ENCODE measurements around the gene PPP6R2. TPM values are rescaled to one million over a fixed set of nuclear protein-coding genes. Genes with fewer than 3 reads are reported as not detected.

PPP6R2 gene
- polyA plus RNA-seq, 3 donors: 9.1 to 74.5 (median 10.3) TPM

GRCh38 chr22:50460938-50461337 lies 117.8 kb downstream of the PPP6R2 start:
- TF ChIP-seq, protein P1, sequence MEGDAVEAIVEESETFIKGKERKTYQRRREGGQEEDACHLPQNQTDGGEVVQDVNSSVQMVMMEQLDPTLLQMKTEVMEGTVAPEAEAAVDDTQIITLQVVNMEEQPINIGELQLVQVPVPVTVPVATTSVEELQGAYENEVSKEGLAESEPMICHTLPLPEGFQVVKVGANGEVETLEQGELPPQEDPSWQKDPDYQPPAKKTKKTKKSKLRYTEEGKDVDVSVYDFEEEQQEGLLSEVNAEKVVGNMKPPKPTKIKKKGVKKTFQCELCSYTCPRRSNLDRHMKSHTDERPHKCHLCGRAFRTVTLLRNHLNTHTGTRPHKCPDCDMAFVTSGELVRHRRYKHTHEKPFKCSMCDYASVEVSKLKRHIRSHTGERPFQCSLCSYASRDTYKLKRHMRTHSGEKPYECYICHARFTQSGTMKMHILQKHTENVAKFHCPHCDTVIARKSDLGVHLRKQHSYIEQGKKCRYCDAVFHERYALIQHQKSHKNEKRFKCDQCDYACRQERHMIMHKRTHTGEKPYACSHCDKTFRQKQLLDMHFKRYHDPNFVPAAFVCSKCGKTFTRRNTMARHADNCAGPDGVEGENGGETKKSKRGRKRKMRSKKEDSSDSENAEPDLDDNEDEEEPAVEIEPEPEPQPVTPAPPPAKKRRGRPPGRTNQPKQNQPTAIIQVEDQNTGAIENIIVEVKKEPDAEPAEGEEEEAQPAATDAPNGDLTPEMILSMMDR (IDR thresholded peaks at IDR 0.05): no peak
- H3K9me3 ChIP-seq (replicated peaks in 1 of 2; ENCODE audit: control insufficient read depth in 1 of 2, insufficient read depth in 1 of 2, low read length in 2 of 2): no peaks in the 10 kb centered on the region
- no peak overlapping the region for H3K9ac ChIP-seq (ENCODE audit: insufficient read depth, low read length, poor library complexity, severe bottlenecking)
- no peaks in the 10 kb centered on the region for H3K4me1 ChIP-seq (ENCODE audit: control insufficient read depth in 1 of 2, insufficient read depth in 2 of 2, low read length in 2 of 2)
- H3K27ac ChIP-seq (ENCODE audit: low read depth in 1 of 2, low read length in 2 of 2): no peak overlapping the region
- Mint-ChIP-seq H3K27ac (no peak overlapping the region), H3K36me3 (peaks cover 75 to 94% of the 10 kb centered on the region in 2 donors), H3K4me3 (no peak overlapping the region), H3K9me3 (peaks cover 0 to 3% (median 0%) of the 10 kb centered on the region in 7 donors), H3K27me3 (ENCODE audit: low read depth in 3 of 3) (peaks cover 0 to 2% (median 0%) of the 10 kb centered on the region in 3 donors), H3K4me1 (no peaks in the 10 kb centered on the region)
- peaks cover 13% of the 10 kb centered on the region for H4K20me1 ChIP-seq (ENCODE audit: insufficient read depth, low read length)
- 96% methylated on average over 17 of the region's 17 CpGs for WGBS (ENCODE audit: insufficient coverage)
- H3K4me2 ChIP-seq (replicated peaks; ENCODE audit: extremely low read depth, low read length, poor library complexity, severe bottlenecking): no peak overlapping the region
- no peaks in the 10 kb centered on the region for H3K79me2 ChIP-seq (ENCODE audit: insufficient read depth, low read length)
- intact Hi-C loops (cut with micrococcal nuclease): no loop called here
- H2AFZ ChIP-seq (ENCODE audit: insufficient read depth, low read depth, low read length, poor library complexity, severe bottlenecking): no peak overlapping the region
- H3K4me3 ChIP-seq (replicated peaks in 1 of 3; ENCODE audit: low read depth in 2 of 3, low read length in 3 of 3): no peak overlapping the region
- peaks cover 94 to 98% of the 10 kb centered on the region in 2 donors for H3K36me3 ChIP-seq (replicated peaks in 1 of 2; ENCODE audit: control insufficient read depth in 1 of 2, insufficient read depth in 2 of 2, low read length in 2 of 2)
- H3K27me3 ChIP-seq (ENCODE audit: control insufficient read depth in 2 of 2, insufficient read depth in 2 of 2, low read length in 2 of 2): no peaks in the 10 kb centered on the region
- no peak for DNase-seq

DNA sequence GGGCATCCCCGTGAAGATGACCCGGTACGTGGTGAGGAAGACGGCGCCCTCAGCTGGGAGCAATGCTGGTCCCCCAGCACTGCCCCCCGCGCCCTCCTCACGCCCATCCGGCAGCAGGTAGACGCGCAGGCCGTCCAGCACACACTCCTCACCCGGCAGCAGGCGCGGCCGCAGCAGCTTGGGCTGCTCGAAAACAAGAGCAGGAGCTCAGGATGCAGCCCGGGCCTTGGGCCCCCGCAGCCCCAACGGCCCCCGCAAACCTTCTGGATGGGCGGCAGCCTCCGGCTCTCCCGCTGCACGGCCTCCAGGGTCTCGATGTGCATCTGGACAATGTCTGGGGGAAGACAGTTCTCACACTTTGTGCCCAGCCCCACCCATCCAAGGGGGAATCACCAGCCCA lies 118.4 kb downstream of the PPP6R2 start:
- Histone ChIP-seq H3K4me3 (replicated peaks in 1 of 3; ENCODE audit: low read depth in 2 of 3, low read length in 3 of 3) (no peak overlapping the region), H3K9me3 (replicated peaks in 1 of 2; ENCODE audit: control insufficient read depth in 1 of 2, insufficient read depth in 1 of 2, low read length in 2 of 2) (no peaks in the 10 kb centered on the region), H2AFZ (ENCODE audit: insufficient read depth, low read depth, low read length, poor library complexity, severe bottlenecking) (no peak overlapping the region), H3K27ac (ENCODE audit: low read depth in 1 of 2, low read length in 2 of 2) (no peak overlapping the region), H4K20me1 (ENCODE audit: insufficient read depth, low read length) (peaks cover 13% of the 10 kb centered on the region), H3K4me2 (replicated peaks; ENCODE audit: extremely low read depth, low read length, poor library complexity, severe bottlenecking) (no peak overlapping the region), H3K9ac (ENCODE audit: insufficient read depth, low read length, poor library complexity, severe bottlenecking) (no peak overlapping the region), H3K4me1 (ENCODE audit: control insufficient read depth in 1 of 2, insufficient read depth in 2 of 2, low read length in 2 of 2) (no peaks in the 10 kb centered on the region), H3K27me3 (ENCODE audit: control insufficient read depth in 2 of 2, insufficient read depth in 2 of 2, low read length in 2 of 2) (no peaks in the 10 kb centered on the region), H3K79me2 (ENCODE audit: insufficient read depth, low read length) (no peaks in the 10 kb centered on the region), H3K36me3 (replicated peaks in 1 of 2; ENCODE audit: control insufficient read depth in 1 of 2, insufficient read depth in 2 of 2, low read length in 2 of 2) (peaks cover 96 to 100% of the 10 kb centered on the region in 2 donors)
- 99% methylated on average over 26 of the region's 26 CpGs for WGBS (ENCODE audit: insufficient coverage)
- intact Hi-C loops (cut with micrococcal nuclease): no loop called here
- Mint-ChIP-seq H3K27ac (no peak overlapping the region), H3K4me1 (no peaks in the 10 kb centered on the region), H3K36me3 (peaks cover 78 to 97% of the 10 kb centered on the region in 2 donors), H3K9me3 (peaks cover 0 to 3% (median 0%) of the 10 kb centered on the region in 7 donors), H3K27me3 (ENCODE audit: low read depth in 3 of 3) (peaks cover 0 to 2% (median 0%) of the 10 kb centered on the region in 3 donors), H3K4me3 (no peak overlapping the region)
- no peak for DNase-seq
- TF ChIP-seq, protein P1 (IDR thresholded peaks at IDR 0.05): no peak
